ENCODE results near the gene AKR1B15.

- TF ChIP-seq SMC3 (IDR thresholded peaks at IDR 0.05; ENCODE audit: low read depth, low read length) (no peak), CTCF (IDR thresholded peaks at IDR 0.05) (no peak), EZH2phosphoT487 (IDR thresholded peaks at IDR 0.05; ENCODE audit: borderline replicate concordance, low read depth) (no peak), NFIC (IDR thresholded peaks at IDR 0.05; ENCODE audit: borderline replicate concordance) (no peak), IRF3 (IDR thresholded peaks at IDR 0.05; ENCODE audit: low read depth, low read length) (no peak), RAD21 (IDR thresholded peaks at IDR 0.05; ENCODE audit: low read length) (no peak)
These were observed 8.5 kb downstream of the AKR1B15 start for GRCh38 chr7:134557391-134557790.

Data from SK-N-SH (cell line).